Colonic mucosa (tissue), 4 donors: ENCODE measurements around the gene PSMA5. TPM values are rescaled to one million over a fixed set of nuclear protein-coding genes. Genes with fewer than 3 reads are reported as not detected.

Source experiments
- DNase-seq: peaks from one replicate; pipeline ENCODE4 v3.0.0-alpha.2; 2020
- H3K27ac ChIP-seq: fragments of 200-600 bp; one replicate; pipeline ENCODE4 v1.8.0; 2021
- H3K27me3 ChIP-seq: fragments of 200-600 bp; one replicate; pipeline ENCODE4 v1.8.0; 2021
- H3K36me3 ChIP-seq: fragments of 200-600 bp; one replicate; pipeline ENCODE4 v1.8.0; 2021
- H3K4me1 ChIP-seq: fragments of 200-600 bp; one replicate; pipeline ENCODE4 v1.8.0; 2021; ENCODE audit warnings: mild to moderate bottlenecking
- H3K4me3 ChIP-seq: fragments of 200-600 bp; one replicate; pipeline ENCODE4 v1.8.0; 2021
- H3K9ac ChIP-seq, 2 donors: one replicate each; pipeline ENCODE4 v1.7.0; 2013; ENCODE audit warnings: control low read depth in 2 of 2, low read depth in 2 of 2, low read length in 2 of 2
- H3K9me3 ChIP-seq: fragments of 200-600 bp; one replicate; pipeline ENCODE4 v1.8.0; 2021
- CTCF ChIP-seq: fragments of 200-600 bp; IDR thresholded peaks from one replicate; pipeline ENCODE4 v1.8.0; 2022; ENCODE audit warnings: antibody characterized with exemption, mild to moderate bottlenecking
- intact Hi-C: fragments of 100-400 bp; cut with DNase I; formaldehyde crosslinking; loops from one replicate; pipeline ENCODE4 v1.14.1; 2022
- total RNA-seq, 2 donors: library from RNA; stranded (reverse); fragmentation: NEBNext Ultra II Directional in 1 of 2; extraction: Animal tissue kit (Norgen Biotek cat#: 25700) in 1 of 2; gene quantifications; one replicate each; pipeline ENCODE4 v1.2.1, GENCODE V29; 2021
- donor health status: healthy.
- donor health status: DM: no; HTN: no; CAD: no.
- donor health status: DM: no; HTN: no; CAD: no.

PSMA5 gene
- total RNA-seq, 2 donors from 2014 or later, result 93.9 to 163 TPM

- Histone ChIP-seq H3K9me3 (no peaks in the 10 kb centered on the region), H3K27ac (no peak overlapping the region), H3K4me3 (no peak overlapping the region), H3K27me3 (no peaks in the 10 kb centered on the region), H3K4me1 (no peaks in the 10 kb centered on the region), H3K36me3 (no peaks in the 10 kb centered on the region), H3K9ac (no peak overlapping the region)
- no peak for TF ChIP-seq CTCF
- DNase-seq, result no peak
- intact Hi-C loops, result no loop called here
Measured at GRCh38 chr1:109443476-109443875, 17.2 kb upstream of the PSMA5 start.

GRCh38 chr1:109441069-109441468 lies 14.8 kb upstream of the PSMA5 start:
- Histone ChIP-seq H3K9ac (no peak overlapping the region), H3K9me3 (no peaks in the 10 kb centered on the region), H3K4me1 (no peaks in the 10 kb centered on the region), H3K27me3 (no peaks in the 10 kb centered on the region), H3K4me3 (no peak overlapping the region), H3K36me3 (no peaks in the 10 kb centered on the region), H3K27ac (no peak overlapping the region)
- no peak for TF ChIP-seq CTCF
- intact Hi-C loops, result no loop called here
- DNase-seq, result no peak

- TF ChIP-seq CTCF, result no peak
- Histone ChIP-seq H3K4me3 (no peak overlapping the region), H3K27ac (no peak overlapping the region), H3K9ac (no peak overlapping the region), H3K27me3 (no peaks in the 10 kb centered on the region), H3K4me1 (no peaks in the 10 kb centered on the region), H3K36me3 (no peaks in the 10 kb centered on the region), H3K9me3 (no peaks in the 10 kb centered on the region)
- intact Hi-C loops, result no loop called here
- DNase-seq, result no peak
Measured at GRCh38 chr1:109438798-109439297, 12.6 kb upstream of the PSMA5 start.

GRCh38 chr1:109434484-109434883 lies 8.2 kb upstream of the PSMA5 start:
- intact Hi-C loops, result loop anchor here (5.0 kb wide), 1 partner anchor 43 kb away; no protein-coding TSS in a partner anchor
- no peak for DNase-seq
- H3K27ac ChIP-seq, result no peak overlapping the region
- TF ChIP-seq CTCF, result no peak
- no peak overlapping the region for H3K9ac ChIP-seq
- no peaks in the 10 kb centered on the region for H3K27me3 ChIP-seq
- no peak overlapping the region for H3K4me3 ChIP-seq
- no peaks in the 10 kb centered on the region for H3K36me3 ChIP-seq
- H3K4me1 ChIP-seq, result no peaks in the 10 kb centered on the region
- no peaks in the 10 kb centered on the region for H3K9me3 ChIP-seq

- Histone ChIP-seq H3K9ac (no peak overlapping the region), H3K27ac (no peak overlapping the region), H3K27me3 (no peaks in the 10 kb centered on the region), H3K36me3 (no peaks in the 10 kb centered on the region), H3K4me3 (no peak overlapping the region), H3K9me3 (no peaks in the 10 kb centered on the region), H3K4me1 (no peaks in the 10 kb centered on the region)
- no peak for DNase-seq
- intact Hi-C loops, result loop anchor here (5.0 kb wide), 1 partner anchor 44 kb away; no protein-coding TSS in a partner anchor
- no peak for TF ChIP-seq CTCF
Measured at GRCh38 chr1:109433322-109433721, 7.1 kb upstream of the PSMA5 start.
